Measurements from ENCODE around the gene SIGLEC8. TPM values are rescaled to one million over a fixed set of nuclear protein-coding genes. Genes with fewer than 3 reads are reported as not detected.

The SIGLEC8 gene
- total RNA-seq, 1 experiment from 2014 or later: not detected

DNA sequence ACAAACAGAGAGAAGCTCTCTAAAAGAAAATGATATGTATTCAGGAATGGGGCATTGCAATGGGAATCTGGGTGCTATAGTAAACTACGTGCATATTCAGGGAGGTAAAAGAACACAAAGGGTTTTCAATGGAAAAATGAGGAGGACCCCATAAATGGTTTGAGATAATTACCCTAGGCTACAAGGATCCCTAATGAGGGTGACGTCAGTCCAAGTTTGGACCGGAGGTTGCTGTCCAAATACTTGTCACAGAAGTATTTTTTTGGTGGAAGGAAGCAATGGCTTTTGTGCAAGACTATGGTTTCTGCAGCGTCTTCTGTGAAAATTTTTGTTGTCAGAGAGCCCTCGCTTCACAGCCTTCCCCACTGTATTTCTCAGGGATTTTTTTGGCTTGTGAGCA lies 19.1 kb upstream of the SIGLEC8 start (continued):
- TF ChIP-seq, protein P1, sequence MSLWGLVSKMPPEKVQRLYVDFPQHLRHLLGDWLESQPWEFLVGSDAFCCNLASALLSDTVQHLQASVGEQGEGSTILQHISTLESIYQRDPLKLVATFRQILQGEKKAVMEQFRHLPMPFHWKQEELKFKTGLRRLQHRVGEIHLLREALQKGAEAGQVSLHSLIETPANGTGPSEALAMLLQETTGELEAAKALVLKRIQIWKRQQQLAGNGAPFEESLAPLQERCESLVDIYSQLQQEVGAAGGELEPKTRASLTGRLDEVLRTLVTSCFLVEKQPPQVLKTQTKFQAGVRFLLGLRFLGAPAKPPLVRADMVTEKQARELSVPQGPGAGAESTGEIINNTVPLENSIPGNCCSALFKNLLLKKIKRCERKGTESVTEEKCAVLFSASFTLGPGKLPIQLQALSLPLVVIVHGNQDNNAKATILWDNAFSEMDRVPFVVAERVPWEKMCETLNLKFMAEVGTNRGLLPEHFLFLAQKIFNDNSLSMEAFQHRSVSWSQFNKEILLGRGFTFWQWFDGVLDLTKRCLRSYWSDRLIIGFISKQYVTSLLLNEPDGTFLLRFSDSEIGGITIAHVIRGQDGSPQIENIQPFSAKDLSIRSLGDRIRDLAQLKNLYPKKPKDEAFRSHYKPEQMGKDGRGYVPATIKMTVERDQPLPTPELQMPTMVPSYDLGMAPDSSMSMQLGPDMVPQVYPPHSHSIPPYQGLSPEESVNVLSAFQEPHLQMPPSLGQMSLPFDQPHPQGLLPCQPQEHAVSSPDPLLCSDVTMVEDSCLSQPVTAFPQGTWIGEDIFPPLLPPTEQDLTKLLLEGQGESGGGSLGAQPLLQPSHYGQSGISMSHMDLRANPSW (CRISPR knock-in tag; conservative IDR thresholded peaks at IDR 0.05; ENCODE audit: low read depth): no peak
- TF ChIP-seq ZNF416 (CRISPR knock-in tag; IDR thresholded peaks at IDR 0.05) (no peak), ELF4 (CRISPR knock-in tag; IDR thresholded peaks at IDR 0.05; ENCODE audit: low read depth) (no peak), JAZF1 (CRISPR knock-in tag; IDR thresholded peaks at IDR 0.05) (no peak), KAT7 (CRISPR knock-in tag; IDR thresholded peaks at IDR 0.05; ENCODE audit: borderline replicate concordance) (no peak), ZNF423 (CRISPR knock-in tag; IDR thresholded peaks at IDR 0.05) (no peak), GTF2I (CRISPR knock-in tag; conservative IDR thresholded peaks at IDR 0.05) (no peak), TEAD4 (CRISPR knock-in tag; IDR thresholded peaks at IDR 0.05) (no peak)
- TF ChIP-seq, protein P2, sequence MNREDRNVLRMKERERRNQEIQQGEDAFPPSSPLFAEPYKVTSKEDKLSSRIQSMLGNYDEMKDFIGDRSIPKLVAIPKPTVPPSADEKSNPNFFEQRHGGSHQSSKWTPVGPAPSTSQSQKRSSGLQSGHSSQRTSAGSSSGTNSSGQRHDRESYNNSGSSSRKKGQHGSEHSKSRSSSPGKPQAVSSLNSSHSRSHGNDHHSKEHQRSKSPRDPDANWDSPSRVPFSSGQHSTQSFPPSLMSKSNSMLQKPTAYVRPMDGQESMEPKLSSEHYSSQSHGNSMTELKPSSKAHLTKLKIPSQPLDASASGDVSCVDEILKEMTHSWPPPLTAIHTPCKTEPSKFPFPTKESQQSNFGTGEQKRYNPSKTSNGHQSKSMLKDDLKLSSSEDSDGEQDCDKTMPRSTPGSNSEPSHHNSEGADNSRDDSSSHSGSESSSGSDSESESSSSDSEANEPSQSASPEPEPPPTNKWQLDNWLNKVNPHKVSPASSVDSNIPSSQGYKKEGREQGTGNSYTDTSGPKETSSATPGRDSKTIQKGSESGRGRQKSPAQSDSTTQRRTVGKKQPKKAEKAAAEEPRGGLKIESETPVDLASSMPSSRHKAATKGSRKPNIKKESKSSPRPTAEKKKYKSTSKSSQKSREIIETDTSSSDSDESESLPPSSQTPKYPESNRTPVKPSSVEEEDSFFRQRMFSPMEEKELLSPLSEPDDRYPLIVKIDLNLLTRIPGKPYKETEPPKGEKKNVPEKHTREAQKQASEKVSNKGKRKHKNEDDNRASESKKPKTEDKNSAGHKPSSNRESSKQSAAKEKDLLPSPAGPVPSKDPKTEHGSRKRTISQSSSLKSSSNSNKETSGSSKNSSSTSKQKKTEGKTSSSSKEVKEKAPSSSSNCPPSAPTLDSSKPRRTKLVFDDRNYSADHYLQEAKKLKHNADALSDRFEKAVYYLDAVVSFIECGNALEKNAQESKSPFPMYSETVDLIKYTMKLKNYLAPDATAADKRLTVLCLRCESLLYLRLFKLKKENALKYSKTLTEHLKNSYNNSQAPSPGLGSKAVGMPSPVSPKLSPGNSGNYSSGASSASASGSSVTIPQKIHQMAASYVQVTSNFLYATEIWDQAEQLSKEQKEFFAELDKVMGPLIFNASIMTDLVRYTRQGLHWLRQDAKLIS (CRISPR knock-in tag; IDR thresholded peaks at IDR 0.05; ENCODE audit: borderline replicate concordance): no peak
- TF ChIP-seq, protein P3, sequence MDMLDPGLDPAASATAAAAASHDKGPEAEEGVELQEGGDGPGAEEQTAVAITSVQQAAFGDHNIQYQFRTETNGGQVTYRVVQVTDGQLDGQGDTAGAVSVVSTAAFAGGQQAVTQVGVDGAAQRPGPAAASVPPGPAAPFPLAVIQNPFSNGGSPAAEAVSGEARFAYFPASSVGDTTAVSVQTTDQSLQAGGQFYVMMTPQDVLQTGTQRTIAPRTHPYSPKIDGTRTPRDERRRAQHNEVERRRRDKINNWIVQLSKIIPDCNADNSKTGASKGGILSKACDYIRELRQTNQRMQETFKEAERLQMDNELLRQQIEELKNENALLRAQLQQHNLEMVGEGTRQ (CRISPR knock-in tag; IDR thresholded peaks at IDR 0.05): no peak

DNA sequence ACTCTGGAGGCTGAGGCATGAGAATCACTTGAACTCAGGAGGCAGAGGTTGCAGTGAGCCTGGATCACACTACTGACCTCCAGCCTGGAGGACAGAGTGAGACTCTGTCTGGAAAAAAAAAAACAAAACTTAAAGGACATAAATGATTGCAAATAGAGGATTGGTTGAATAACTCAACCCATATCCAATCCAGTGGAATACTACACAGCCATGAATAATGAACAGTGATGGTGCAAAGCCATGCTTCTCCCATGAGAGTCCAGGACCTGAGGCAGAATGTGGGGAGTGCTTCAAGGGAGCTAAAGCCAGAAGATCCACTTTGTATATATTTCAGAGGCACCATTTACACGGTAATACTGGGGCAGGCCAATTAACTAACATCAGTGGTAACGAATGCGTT lies 17.9 kb upstream of the SIGLEC8 start:
- Mint-ChIP-seq H3K36me3 (no peaks in the 10 kb centered on the region), H3K27ac (no peak overlapping the region), H3K4me1 (no peaks in the 10 kb centered on the region), H3K27me3 (ENCODE audit: low read depth) (peaks cover 21% of the 10 kb centered on the region), H3K4me3 (no peak overlapping the region), H3K9me3 (peaks cover 6% of the 10 kb centered on the region)
- ATAC-seq (no peak), DNase-seq (ENCODE audit: low spot score) (no peak)
- TF ChIP-seq ZNF671 (CRISPR knock-in tag; IDR thresholded peaks at IDR 0.05): no peak
- ChIA-PET POLR2A (no interaction called here), CTCF (interaction anchor here (1.1 to 7.5 kb wide), 3 partner anchors 182 to 194 kb away, joined by 4 to 65 read pairs (median 49); no protein-coding TSS in a partner anchor)

DNA sequence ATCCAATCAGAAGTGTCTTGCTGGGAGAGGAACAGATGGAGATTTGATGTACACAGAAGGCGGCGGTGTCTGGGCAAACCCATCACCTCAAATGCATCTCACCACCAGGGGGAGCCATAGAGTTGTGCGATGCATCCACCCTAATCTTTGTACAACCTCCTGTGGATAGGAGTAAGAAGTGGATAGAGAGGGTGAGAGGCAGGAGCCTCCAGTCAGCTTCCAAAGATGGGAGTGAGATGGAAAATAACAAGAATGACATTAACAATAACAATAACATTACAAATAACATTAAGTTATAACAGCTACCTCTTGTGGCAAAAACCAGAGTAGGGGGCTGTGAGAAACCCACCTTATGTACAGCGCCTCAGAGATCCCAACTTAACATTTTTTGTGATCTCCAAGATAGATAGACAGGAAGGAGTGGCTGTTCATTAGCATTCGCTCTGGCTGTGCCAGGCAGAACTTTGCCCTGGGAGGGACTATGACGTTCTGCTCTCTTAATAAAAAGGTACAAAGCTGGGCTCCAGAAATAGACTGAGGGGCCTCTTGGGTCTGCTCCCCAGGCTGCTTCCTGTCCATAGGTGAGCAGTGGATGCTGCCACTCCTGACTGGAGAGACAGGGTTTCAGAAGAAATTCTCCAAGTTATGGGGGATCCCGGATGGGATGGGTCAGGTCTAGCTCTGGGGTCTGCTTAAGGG lies 14.9 kb upstream of the SIGLEC8 start:
- TF ChIP-seq, protein P4, sequence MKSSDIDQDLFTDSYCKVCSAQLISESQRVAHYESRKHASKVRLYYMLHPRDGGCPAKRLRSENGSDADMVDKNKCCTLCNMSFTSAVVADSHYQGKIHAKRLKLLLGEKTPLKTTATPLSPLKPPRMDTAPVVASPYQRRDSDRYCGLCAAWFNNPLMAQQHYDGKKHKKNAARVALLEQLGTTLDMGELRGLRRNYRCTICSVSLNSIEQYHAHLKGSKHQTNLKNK (CRISPR knock-in tag; IDR thresholded peaks at IDR 0.05): no peak
- TF ChIP-seq JAZF1 (CRISPR knock-in tag; IDR thresholded peaks at IDR 0.05): no peak
- no peak for TF ChIP-seq HMGA2 (CRISPR knock-in tag; IDR thresholded peaks at IDR 0.05)
- TF ChIP-seq, protein P5, sequence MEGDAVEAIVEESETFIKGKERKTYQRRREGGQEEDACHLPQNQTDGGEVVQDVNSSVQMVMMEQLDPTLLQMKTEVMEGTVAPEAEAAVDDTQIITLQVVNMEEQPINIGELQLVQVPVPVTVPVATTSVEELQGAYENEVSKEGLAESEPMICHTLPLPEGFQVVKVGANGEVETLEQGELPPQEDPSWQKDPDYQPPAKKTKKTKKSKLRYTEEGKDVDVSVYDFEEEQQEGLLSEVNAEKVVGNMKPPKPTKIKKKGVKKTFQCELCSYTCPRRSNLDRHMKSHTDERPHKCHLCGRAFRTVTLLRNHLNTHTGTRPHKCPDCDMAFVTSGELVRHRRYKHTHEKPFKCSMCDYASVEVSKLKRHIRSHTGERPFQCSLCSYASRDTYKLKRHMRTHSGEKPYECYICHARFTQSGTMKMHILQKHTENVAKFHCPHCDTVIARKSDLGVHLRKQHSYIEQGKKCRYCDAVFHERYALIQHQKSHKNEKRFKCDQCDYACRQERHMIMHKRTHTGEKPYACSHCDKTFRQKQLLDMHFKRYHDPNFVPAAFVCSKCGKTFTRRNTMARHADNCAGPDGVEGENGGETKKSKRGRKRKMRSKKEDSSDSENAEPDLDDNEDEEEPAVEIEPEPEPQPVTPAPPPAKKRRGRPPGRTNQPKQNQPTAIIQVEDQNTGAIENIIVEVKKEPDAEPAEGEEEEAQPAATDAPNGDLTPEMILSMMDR (IDR thresholded peaks at IDR 0.05): peak; percentile 89
- TF ChIP-seq, protein P6, sequence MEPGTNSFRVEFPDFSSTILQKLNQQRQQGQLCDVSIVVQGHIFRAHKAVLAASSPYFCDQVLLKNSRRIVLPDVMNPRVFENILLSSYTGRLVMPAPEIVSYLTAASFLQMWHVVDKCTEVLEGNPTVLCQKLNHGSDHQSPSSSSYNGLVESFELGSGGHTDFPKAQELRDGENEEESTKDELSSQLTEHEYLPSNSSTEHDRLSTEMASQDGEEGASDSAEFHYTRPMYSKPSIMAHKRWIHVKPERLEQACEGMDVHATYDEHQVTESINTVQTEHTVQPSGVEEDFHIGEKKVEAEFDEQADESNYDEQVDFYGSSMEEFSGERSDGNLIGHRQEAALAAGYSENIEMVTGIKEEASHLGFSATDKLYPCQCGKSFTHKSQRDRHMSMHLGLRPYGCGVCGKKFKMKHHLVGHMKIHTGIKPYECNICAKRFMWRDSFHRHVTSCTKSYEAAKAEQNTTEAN (CRISPR knock-in tag; IDR thresholded peaks at IDR 0.05): no peak
- peak; percentile 83 for ATAC-seq
- Mint-ChIP-seq H3K36me3 (no peaks in the 10 kb centered on the region), H3K4me3 (no peak overlapping the region), H3K27me3 (ENCODE audit: low read depth) (peaks cover 30% of the 10 kb centered on the region), H3K4me1 (no peaks in the 10 kb centered on the region), H3K9me3 (peaks cover 6% of the 10 kb centered on the region), H3K27ac (no peak overlapping the region)
- CTCF ChIA-PET: interaction anchor here (0.7 to 7.5 kb wide), 11 partner anchors 10 to 188 kb away, joined by 3 to 65 read pairs (median 4); no protein-coding TSS in a partner anchor
- DNase-seq (ENCODE audit: low spot score): peak; percentile 87
- POLR2A ChIA-PET: no interaction called here

All from WTC11 (cell line).